ENCODE results near the gene RBM47.
"Not testable (repeated sequence)": the region's sequence is repeated elsewhere in the genome, so short reads cannot be mapped to it uniquely, and the experiment has no call there.

RBM47 gene

DNA sequence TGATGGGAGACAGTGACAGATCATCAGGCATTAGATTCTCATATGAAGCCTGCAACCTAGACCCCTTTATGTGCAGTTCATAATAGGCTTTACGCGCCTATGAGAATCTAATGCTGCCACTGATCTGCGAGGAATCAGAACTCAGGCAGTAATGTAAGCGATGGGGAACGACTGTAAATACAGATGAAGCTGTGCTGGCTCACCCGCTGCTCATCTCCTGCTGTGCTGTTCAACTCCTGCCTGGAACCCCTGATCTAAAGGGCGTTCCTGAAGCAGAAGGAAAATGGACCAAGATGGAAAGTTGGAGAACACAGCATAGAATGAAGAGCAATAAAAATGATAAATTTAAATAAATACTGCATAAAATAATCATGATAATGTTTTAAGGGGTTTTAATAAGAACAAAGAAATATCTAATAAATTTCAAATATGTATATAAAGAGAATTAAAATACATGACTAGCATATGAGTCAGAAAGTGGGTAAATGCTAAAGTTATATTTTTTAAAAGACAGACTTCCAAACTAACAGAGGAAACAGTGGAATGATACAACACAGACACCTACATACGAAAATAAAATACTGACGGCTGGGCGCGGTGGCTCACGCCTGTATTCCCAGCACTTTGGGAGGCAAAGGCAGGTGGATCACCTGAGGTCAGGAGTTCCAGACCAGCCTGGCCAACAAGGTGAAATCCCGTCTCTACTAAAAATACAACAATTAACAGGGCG lies 59.2 kb downstream of the RBM47 start:
- H3K4me3 ChIP-seq (ENCODE audit: control insufficient read depth, low read depth, low read length), result no peak overlapping the region
- DNase-seq (ENCODE audit: low read depth), result no peak
- TF ChIP-seq, protein P1, sequence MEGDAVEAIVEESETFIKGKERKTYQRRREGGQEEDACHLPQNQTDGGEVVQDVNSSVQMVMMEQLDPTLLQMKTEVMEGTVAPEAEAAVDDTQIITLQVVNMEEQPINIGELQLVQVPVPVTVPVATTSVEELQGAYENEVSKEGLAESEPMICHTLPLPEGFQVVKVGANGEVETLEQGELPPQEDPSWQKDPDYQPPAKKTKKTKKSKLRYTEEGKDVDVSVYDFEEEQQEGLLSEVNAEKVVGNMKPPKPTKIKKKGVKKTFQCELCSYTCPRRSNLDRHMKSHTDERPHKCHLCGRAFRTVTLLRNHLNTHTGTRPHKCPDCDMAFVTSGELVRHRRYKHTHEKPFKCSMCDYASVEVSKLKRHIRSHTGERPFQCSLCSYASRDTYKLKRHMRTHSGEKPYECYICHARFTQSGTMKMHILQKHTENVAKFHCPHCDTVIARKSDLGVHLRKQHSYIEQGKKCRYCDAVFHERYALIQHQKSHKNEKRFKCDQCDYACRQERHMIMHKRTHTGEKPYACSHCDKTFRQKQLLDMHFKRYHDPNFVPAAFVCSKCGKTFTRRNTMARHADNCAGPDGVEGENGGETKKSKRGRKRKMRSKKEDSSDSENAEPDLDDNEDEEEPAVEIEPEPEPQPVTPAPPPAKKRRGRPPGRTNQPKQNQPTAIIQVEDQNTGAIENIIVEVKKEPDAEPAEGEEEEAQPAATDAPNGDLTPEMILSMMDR (IDR thresholded peaks at IDR 0.05; ENCODE audit: control insufficient read depth, insufficient read depth, low read depth, low read length, missing control alignments), result no peak

DNA sequence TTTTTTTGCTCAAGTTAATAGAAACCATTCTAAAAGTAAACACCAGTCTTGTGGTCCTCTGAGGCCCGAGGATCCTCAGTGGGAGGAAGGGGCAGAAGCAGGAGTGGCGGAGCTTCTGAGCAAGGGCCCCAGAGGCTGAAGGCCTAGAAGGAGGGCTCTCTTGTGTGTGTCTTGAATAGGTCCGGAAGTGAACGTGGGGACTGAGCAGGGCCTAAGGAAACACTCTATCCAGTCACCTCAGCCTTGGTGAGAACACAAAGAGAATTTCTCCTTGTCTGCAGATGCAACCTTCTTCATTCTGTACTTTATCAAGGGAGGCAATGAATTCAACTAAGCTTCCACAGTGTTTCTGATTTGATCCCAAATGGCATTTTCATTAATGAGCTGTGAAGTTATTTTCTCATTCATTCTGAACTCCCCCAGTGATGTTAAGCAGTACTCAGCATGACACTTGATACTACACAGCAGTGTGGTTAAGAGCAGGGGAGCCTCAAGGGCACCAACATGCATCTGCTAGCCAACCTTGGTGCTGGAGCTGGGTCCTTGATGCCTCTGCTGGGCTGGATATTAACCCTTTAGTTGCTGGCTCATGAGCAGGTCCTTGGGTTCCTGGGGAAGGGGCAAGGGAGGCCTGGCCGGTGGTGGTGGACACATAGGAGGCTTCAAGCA lies 64.7 kb downstream of the RBM47 start:
- TF ChIP-seq, protein P1 (IDR thresholded peaks at IDR 0.05; ENCODE audit: control insufficient read depth, insufficient read depth, low read depth, low read length, missing control alignments), result no peak
- H3K4me3 ChIP-seq (ENCODE audit: control insufficient read depth, low read depth, low read length), result no peak overlapping the region
- DNase-seq (ENCODE audit: low read depth), result no peak

DNA sequence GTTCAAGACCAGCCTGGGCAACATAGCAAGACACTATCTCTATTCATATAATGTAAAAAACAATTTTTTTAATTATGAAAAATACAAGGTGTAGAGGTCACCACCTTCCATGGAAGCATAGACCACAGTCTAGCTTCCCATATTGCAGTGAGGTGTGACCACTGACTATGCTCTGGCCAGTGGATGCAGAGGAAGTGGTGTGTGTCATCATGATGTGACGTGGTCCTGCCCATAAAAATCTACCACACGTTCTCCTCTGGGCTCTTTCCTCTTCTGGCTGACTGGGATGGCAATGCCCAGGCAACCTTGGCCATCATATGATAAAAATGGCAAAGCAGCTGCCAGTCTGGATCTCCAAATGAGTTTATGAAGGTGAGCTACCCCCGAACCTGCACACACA lies 65.7 kb downstream of the RBM47 start:
- H3K4me3 ChIP-seq (ENCODE audit: control insufficient read depth, low read depth, low read length), result no peak overlapping the region
- TF ChIP-seq, protein P1 (IDR thresholded peaks at IDR 0.05; ENCODE audit: control insufficient read depth, insufficient read depth, low read depth, low read length, missing control alignments), result no peak
- no peak for DNase-seq (ENCODE audit: low read depth)

DNA sequence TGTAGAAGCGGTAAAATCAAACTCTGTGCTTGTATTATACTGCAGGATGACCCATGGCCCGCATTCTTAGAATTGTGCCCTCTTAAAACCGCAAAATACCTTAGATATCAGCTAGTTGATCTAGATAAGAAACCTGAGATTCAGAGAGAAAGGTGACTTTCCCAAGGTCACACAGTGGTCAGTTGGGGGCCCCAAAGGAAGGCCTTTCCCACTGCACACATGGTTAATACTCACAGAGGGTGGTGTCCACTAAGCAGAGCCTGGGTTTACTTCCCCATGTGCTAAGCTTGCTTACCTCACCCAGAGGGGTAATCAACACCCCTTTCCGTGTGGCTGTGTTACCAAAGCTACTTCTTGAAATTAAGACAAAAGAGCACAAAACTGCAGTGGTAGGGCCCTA lies 66.3 kb downstream of the RBM47 start:
- TF ChIP-seq, protein P1 (IDR thresholded peaks at IDR 0.05; ENCODE audit: control insufficient read depth, insufficient read depth, low read depth, low read length, missing control alignments), result no peak
- no peak for DNase-seq (ENCODE audit: low read depth)
- no peak overlapping the region for H3K4me3 ChIP-seq (ENCODE audit: control insufficient read depth, low read depth, low read length)

DNA sequence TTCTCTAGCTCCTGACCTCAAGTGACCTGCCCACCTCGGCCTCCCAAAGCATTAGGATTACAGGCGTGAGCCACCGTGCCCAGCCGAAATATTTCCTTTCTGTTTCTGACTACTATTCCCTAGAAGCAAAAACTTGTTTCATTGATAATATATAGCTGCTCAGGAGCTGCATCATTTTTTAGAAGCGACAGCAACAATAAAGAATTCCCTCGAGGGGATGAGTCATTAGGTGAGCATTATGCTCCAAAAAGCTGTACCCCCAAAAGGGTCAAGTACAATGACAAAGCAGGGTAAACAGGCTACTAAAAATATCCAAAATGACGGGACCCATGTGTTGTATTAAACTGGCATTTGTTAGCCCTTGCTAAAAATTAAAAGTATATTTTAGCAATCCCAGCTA lies 67.0 kb downstream of the RBM47 start:
- no peak for DNase-seq (ENCODE audit: low read depth)
- no peak overlapping the region for H3K4me3 ChIP-seq (ENCODE audit: control insufficient read depth, low read depth, low read length)
- TF ChIP-seq, protein P1 (IDR thresholded peaks at IDR 0.05; ENCODE audit: control insufficient read depth, insufficient read depth, low read depth, low read length, missing control alignments), result no peak

DNA sequence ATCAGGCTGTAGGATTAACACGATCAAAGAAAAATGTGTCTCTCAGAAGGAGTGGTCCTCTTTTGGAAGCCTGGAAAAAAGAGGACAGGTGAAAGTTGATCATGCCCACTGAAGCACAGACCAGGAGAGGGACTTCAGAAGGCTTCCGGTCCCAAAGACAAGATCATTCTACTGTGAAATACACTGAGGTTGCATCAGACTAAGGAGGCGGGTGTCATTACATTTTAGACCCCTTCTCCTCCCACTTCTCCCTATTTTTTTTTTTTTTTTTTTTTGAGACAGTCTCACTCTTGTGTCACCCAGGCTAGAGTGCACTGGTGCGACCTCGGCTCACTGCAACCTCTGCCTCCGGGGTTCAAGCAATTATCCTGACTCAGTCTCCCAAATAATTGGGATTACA lies 67.5 kb downstream of the RBM47 start:
- TF ChIP-seq, protein P1 (IDR thresholded peaks at IDR 0.05; ENCODE audit: control insufficient read depth, insufficient read depth, low read depth, low read length, missing control alignments), result no peak
- no peak for DNase-seq (ENCODE audit: low read depth)
- H3K4me3 ChIP-seq (ENCODE audit: control insufficient read depth, low read depth, low read length), result no peak overlapping the region

DNA sequence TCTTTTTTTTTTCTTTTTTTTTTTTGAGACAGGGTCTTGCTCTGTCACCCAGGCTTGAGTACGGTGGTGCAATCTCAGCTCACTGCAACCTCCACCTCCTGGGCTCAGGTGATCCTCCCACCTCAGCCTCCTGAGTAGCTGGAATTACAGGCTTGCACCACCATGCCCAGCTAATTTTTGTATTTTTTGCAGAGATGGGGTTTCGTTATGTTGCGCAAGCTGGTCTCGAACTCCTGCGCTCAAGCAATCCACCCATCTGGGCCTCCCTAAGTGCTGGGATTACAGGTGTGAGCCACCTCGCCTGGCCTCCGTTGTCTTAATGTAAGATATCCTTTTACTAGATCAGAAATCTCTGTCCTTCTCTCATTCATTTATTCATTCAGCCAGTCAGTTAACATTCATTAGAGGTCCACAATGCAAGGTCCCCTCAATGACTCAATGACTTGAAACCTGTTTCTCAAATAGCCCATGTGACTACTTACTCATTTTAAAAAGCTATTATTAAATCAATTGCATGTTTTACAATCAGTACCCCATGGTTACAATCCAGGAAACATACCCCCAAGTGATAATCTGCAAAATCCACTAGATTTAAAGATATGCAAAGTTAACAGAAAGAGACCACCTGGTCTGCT lies 68.0 kb downstream of the RBM47 start:
- DNase-seq (ENCODE audit: low read depth); H3K4me3 ChIP-seq (ENCODE audit: control insufficient read depth, low read depth, low read length): not testable (repeated sequence)
